Lung (tissue), 12 donors: ENCODE results near the gene BPIFB2. TPM values are rescaled to one million over a fixed set of nuclear protein-coding genes. Genes with fewer than 3 reads are reported as not detected.

Source experiments
- ATAC-seq: fragments of 200-7000 bp; cut with Tn5 transposase; one replicate; pipeline ENCODE4 v1.9.1; 2020; ENCODE audit warnings: moderate number of reproducible peaks; ENCODE audit not compliant: insufficient read depth, low FRiP score
- DNase-seq, 3 donors: peaks; one replicate each; pipeline ENCODE4 v3.0.0-alpha.2; 2013 to 2017
- H3K27ac ChIP-seq, 2 donors: one replicate each; pipeline ENCODE4 v1.5.1; 2013; ENCODE audit warnings: mild to moderate bottlenecking in 2 of 2, moderate library complexity in 2 of 2, control low read depth in 1 of 2, inconsistent platforms in 1 of 2, low read depth in 1 of 2, low read length in 1 of 2
- H3K27me3 ChIP-seq, 3 donors: one replicate each; pipeline ENCODE4 v1.5.1; 2013; ENCODE audit warnings: low read length in 2 of 3; ENCODE audit not compliant: control insufficient read depth in 3 of 3, insufficient read depth in 3 of 3
- H3K36me3 ChIP-seq, 4 donors: one replicate each; pipeline ENCODE4 v1.5.1; 2013; ENCODE audit warnings: low read length in 4 of 4, mild to moderate bottlenecking in 1 of 4, moderate library complexity in 1 of 4; ENCODE audit not compliant: control insufficient read depth in 4 of 4, insufficient read depth in 4 of 4
- H3K4me1 ChIP-seq, 5 donors: one replicate each; pipeline ENCODE4 v1.5.1; 2013; ENCODE audit warnings: low read length in 5 of 5, mild to moderate bottlenecking in 2 of 5, moderate library complexity in 1 of 5; ENCODE audit not compliant: control insufficient read depth in 5 of 5, insufficient read depth in 5 of 5
- H3K4me3 ChIP-seq: one replicate; pipeline ENCODE4 v1.5.1; 2013; ENCODE audit warnings: mild to moderate bottlenecking, control low read depth, moderate library complexity
- H3K9ac ChIP-seq, 2 donors: one replicate each; pipeline ENCODE4 v1.5.1; 2013; ENCODE audit warnings: low read length in 2 of 2, control low read depth in 1 of 2; ENCODE audit not compliant: insufficient read depth in 1 of 2
- H3K9me3 ChIP-seq, 4 donors: one replicate each; pipeline ENCODE4 v1.5.1; 2013; ENCODE audit warnings: low read length in 3 of 4, mild to moderate bottlenecking in 1 of 4, moderate library complexity in 1 of 4; ENCODE audit not compliant: control insufficient read depth in 4 of 4, insufficient read depth in 3 of 4
- WGBS, 2 donors: extraction: QIAGEN DNeasy Blood & Tissue Kit; methylation state at CpG; one replicate each; pipeline ENCODE4 v1.1.7; 2013; 5-methylcytosine and 5-hydroxymethylcytosine counted together
- polyA plus RNA-seq, 2 donors: library from polyadenylated mRNA; stranded (reverse); fragments of 200-250 nt; gene quantifications; one replicate each; pipeline ENCODE4 v1.2.1, GENCODE V29; 2013
- total RNA-seq, 2 donors: library from RNA; depleted of rRNA in 1 of 2; stranded (reverse); fragments of >200 nt in 1 of 2; gene quantifications; one replicate each; pipeline ENCODE4 v1.2.1, GENCODE V29; 2014 to 2021
- TF ChIP-seq, protein P1 (sequence below): IDR thresholded peaks from 2 replicates; pipeline ENCODE4 v1.5.1; 2012; ENCODE audit warnings: mild to moderate bottlenecking; ENCODE audit errors: control extremely low read depth, extremely low read depth
- donor health status: control.
- donor health status: control.
- donor health status: Bipolar disorder and iron deficiency.
- donor health status: healthy.
- donor health status: DM: yes; HTN: yes; CAD: no.

Gene BPIFB2
- total and polyA plus RNA-seq, 4 donors = 0.41 to 3.0 (median 1.6) TPM

DNA sequence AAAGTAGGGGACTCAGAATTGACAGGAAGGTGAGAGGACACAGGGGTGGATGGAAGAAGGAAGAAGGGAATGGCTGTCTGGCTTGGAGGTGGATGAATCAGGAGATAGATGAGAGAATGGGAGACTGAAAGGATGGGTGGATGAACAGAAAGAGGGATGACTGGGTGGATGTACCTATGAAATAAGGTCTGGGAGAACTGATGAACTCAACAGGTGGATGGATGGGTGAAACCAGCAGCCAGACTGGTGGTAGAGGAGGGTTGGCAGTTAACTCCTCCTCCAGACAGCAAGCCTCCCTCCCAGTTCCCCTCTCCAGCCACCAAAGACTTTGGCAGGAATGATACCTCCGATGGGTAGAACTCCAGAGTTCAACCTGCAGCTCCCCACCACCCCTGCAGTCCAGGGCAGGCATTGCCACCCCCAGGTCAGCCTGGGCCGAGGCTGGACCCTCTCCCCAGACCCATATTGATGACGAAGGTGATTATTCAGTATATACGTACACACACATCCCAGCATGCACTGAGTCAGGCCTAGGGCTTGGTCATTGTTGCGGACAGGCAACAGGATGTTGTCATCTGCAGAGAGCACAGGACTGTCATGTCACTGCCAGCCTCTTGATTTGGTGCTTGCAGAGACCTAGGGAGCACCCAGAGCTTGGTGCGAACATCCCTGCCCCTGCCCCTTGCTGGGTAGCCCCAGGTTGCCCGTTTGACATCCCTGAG lies 5.3 kb upstream of the BPIFB2 start:
- H3K9ac ChIP-seq = no peak overlapping the region
- peaks cover 0 to 3% (median 0%) of the 10 kb centered on the region in 3 donors for H3K27me3 ChIP-seq
- TF ChIP-seq, protein P1, sequence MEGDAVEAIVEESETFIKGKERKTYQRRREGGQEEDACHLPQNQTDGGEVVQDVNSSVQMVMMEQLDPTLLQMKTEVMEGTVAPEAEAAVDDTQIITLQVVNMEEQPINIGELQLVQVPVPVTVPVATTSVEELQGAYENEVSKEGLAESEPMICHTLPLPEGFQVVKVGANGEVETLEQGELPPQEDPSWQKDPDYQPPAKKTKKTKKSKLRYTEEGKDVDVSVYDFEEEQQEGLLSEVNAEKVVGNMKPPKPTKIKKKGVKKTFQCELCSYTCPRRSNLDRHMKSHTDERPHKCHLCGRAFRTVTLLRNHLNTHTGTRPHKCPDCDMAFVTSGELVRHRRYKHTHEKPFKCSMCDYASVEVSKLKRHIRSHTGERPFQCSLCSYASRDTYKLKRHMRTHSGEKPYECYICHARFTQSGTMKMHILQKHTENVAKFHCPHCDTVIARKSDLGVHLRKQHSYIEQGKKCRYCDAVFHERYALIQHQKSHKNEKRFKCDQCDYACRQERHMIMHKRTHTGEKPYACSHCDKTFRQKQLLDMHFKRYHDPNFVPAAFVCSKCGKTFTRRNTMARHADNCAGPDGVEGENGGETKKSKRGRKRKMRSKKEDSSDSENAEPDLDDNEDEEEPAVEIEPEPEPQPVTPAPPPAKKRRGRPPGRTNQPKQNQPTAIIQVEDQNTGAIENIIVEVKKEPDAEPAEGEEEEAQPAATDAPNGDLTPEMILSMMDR = no peak
- H3K4me1 ChIP-seq = no peaks in the 10 kb centered on the region
- ATAC-seq = no peak
- WGBS, 2 donors = 86 to 91% methylated on average over 7 of the region's 7 CpGs
- no peak overlapping the region for H3K4me3 ChIP-seq
- no peak for DNase-seq
- no peak overlapping the region for H3K27ac ChIP-seq
- no peaks in the 10 kb centered on the region for H3K36me3 ChIP-seq
- H3K9me3 ChIP-seq = peaks cover 0 to 6% (median 2%) of the 10 kb centered on the region in 4 donors

DNA sequence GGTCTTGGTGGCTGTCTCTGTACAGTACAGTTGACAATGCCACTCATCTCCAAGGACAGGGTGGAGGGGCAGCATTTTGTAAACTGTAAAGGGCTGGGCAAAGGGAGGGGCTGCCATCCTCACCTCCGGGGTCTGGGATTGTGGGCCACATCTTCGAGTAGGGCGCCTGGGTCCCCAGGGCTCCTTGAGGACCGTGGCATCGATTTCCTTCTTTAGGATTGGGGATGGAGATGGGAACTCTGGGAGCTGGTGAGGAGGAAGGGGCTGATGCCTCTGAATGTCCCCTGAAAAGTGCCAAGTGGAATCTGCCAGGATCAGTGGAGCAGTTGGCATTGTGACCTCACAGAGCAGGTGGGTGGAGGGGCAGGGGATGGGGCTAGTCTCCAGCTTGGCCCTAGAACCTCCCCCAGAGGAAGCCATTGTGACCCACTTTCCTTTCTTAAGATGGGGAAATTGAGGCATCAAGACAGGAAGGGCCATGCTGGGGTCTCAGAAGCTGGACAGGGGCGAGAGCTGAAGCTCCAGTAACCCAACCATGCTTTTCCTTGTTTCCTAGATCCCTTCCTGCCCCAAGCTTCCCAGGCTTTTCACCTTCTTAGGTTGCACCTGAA lies 3.3 kb upstream of the BPIFB2 start, which contains the start of gene SUN5:
SUN5 (minus strand) TSS at position 293 of the 611 bp plus-strand sequence; CDS start at position 200, 93 bp downstream.
- peaks cover 0 to 3% (median 0%) of the 10 kb centered on the region in 3 donors for H3K27me3 ChIP-seq
- no peak within 1 kb of the TSS for H3K9ac ChIP-seq
- TF ChIP-seq, protein P1 = no peak
- H3K4me1 ChIP-seq = no peaks in the 10 kb centered on the region
- no peak within 1 kb of the TSS for H3K27ac ChIP-seq
- no peaks in the 10 kb centered on the region for H3K36me3 ChIP-seq
- 82 to 89% methylated on average over 6 of the region's 6 CpGs for WGBS, 2 donors
- no peak for DNase-seq
- H3K9me3 ChIP-seq = peaks cover 0 to 6% (median 2%) of the 10 kb centered on the region in 4 donors
- ATAC-seq = no peak
- no peak within 1 kb of the TSS for H3K4me3 ChIP-seq

DNA sequence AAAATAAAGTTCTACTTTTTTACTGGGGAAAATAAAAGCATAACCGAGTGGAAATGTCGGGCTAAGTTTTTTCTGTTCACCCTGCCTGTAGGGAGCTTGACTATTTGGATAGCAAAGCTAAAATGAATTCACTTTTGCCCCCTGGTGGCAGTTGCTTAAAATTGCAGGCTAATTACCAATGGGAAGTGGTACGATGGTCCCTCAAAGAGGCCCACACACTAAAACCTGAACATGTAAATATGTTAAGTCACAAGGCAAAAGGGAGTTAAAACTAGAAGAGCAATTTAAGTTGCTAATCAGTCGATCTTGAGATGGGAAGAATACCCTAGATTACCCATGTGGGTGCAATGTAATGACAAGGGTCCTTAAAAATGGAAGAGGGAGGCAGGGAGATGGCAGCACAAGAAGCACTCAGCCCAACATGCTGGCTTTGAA lies 2.4 kb upstream of the BPIFB2 start:
- H3K27ac ChIP-seq = no peak overlapping the region
- H3K4me1 ChIP-seq = no peaks in the 10 kb centered on the region
- no peak for ATAC-seq
- H3K9me3 ChIP-seq = peaks cover 0 to 6% (median 2%) of the 10 kb centered on the region in 4 donors
- H3K9ac ChIP-seq = no peak overlapping the region
- peaks cover 0 to 3% (median 0%) of the 10 kb centered on the region in 3 donors for H3K27me3 ChIP-seq
- H3K4me3 ChIP-seq = no peak overlapping the region
- DNase-seq = no peak
- TF ChIP-seq, protein P1 = peak; percentile 12
- no peaks in the 10 kb centered on the region for H3K36me3 ChIP-seq
- 59 to 63% methylated on average over 4 of the region's 4 CpGs for WGBS, 2 donors
